ENCODE measurements around the gene ZNF286A. TPM values are rescaled to one million over a fixed set of nuclear protein-coding genes. Genes with fewer than 3 reads are reported as not detected.
"Not testable (repeated sequence)": the region's sequence is repeated elsewhere in the genome, so short reads cannot be mapped to it uniquely, and the experiment has no call there.

Gene ZNF286A
- total RNA-seq, 1 donor = 33.7 TPM

- TF ChIP-seq CTCF (IDR thresholded peaks at IDR 0.05; ENCODE audit: insufficient read depth, low read length) = no peak
- no peak overlapping the region for H3K4me3 ChIP-seq (ENCODE audit: low read depth, low read length)
- DNase-seq (ENCODE audit: low read depth) = no peak
Measured at GRCh38 chr17:15738066-15738465, 38.5 kb downstream of the ZNF286A start.

GRCh38 chr17:15739259-15739658, 39.7 kb downstream of the ZNF286A start:
- H3K4me3 ChIP-seq (ENCODE audit: low read depth, low read length); DNase-seq (ENCODE audit: low read depth): not testable (repeated sequence)

- DNase-seq (ENCODE audit: low read depth) = peak; percentile 14
- not testable (repeated sequence) for H3K4me3 ChIP-seq (ENCODE audit: low read depth, low read length)
Measured at GRCh38 chr17:15740041-15740440, 40.5 kb downstream of the ZNF286A start.

GRCh38 chr17:15740570-15741120, 41.1 kb downstream of the ZNF286A start:
- no peak for TF ChIP-seq CTCF (IDR thresholded peaks at IDR 0.05; ENCODE audit: insufficient read depth, low read length)
- no peak overlapping the region for H3K4me3 ChIP-seq (ENCODE audit: low read depth, low read length)
- no peak for DNase-seq (ENCODE audit: low read depth)

- no peak for DNase-seq (ENCODE audit: low read depth)
- no peak for TF ChIP-seq CTCF (IDR thresholded peaks at IDR 0.05; ENCODE audit: insufficient read depth, low read length)
- H3K4me3 ChIP-seq (ENCODE audit: low read depth, low read length) = no peak overlapping the region
Measured at GRCh38 chr17:15741624-15742023, 42.1 kb downstream of the ZNF286A start.

- TF ChIP-seq CTCF (IDR thresholded peaks at IDR 0.05; ENCODE audit: insufficient read depth, low read length) = no peak
- H3K4me3 ChIP-seq (ENCODE audit: low read depth, low read length) = no peak overlapping the region
- no peak for DNase-seq (ENCODE audit: low read depth)
Measured at GRCh38 chr17:15742051-15742795, 42.7 kb downstream of the ZNF286A start.

GRCh38 chr17:15742921-15743320, 43.4 kb downstream of the ZNF286A start:
- no peak for DNase-seq (ENCODE audit: low read depth)
- no peak for TF ChIP-seq CTCF (IDR thresholded peaks at IDR 0.05; ENCODE audit: insufficient read depth, low read length)
- no peak overlapping the region for H3K4me3 ChIP-seq (ENCODE audit: low read depth, low read length)

Measured in fibroblast of the aortic adventitia (primary cell).